GM12891 (cell line): ENCODE data around the gene HTATIP2.

Experiments used
- POLR2A ChIP-seq: IDR thresholded peaks from 2 replicates; pipeline ENCODE4 v1.6.1; 2011; ENCODE audit warnings: low read depth, low read length, control low read depth
- POLR2AphosphoS5 ChIP-seq: IDR thresholded peaks from 2 replicates; pipeline ENCODE4 v1.6.1; 2011; ENCODE audit warnings: low read depth, low read length, control low read depth
- POU2F2 ChIP-seq: IDR thresholded peaks from 2 replicates; pipeline ENCODE4 v1.6.1; 2011; ENCODE audit warnings: low read depth, mild to moderate bottlenecking, control low read depth, low read length, moderate library complexity
- SPI1 ChIP-seq: IDR thresholded peaks from 2 replicates; pipeline ENCODE4 v1.6.1; 2011; ENCODE audit warnings: low read depth, low read length, control low read depth
- TAF1 ChIP-seq: IDR thresholded peaks from 2 replicates; pipeline ENCODE4 v1.6.1; 2011; ENCODE audit warnings: low read depth, low read length, control low read depth

GRCh38 chr11:20353829-20354434 is 9.6 kb upstream of the HTATIP2 start:
- no peak for TF ChIP-seq POLR2A
- TF ChIP-seq POLR2AphosphoS5, result no peak
- TF ChIP-seq POU2F2, result no peak
- TF ChIP-seq TAF1, result no peak
- TF ChIP-seq SPI1, result no peak
